Activated CD8-positive, alpha-beta memory T cell treated with anti-CD3 and anti-CD28 coated beads for 24 hours (primary cell): ENCODE measurements around the gene IGSF22.

Experiments
- DNase-seq: peaks from one replicate; pipeline ENCODE4 v3.0.0-alpha.2; 2020

The IGSF22 gene

DNA sequence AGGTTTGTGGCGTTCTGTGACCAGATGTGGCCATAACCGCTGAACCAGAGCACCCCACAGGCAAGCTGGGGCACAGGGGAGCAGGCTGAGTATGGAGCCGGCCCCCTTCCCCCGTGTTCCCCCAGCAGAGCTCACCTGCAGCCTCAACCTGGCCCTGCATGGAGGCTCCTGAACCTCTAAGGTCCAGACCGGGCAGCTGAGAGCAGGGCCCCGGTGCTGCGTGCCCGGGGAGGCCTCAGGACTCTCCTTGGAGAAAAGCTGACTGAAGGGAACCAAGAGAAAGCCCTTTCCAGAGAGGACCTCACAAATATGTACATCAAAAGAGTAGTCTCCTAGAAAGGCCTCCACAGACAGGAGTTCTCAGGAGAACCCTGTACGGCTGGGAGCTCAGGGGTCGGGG is 17.4 kb upstream of the IGSF22 start:
- DNase-seq, result no peak

DNA sequence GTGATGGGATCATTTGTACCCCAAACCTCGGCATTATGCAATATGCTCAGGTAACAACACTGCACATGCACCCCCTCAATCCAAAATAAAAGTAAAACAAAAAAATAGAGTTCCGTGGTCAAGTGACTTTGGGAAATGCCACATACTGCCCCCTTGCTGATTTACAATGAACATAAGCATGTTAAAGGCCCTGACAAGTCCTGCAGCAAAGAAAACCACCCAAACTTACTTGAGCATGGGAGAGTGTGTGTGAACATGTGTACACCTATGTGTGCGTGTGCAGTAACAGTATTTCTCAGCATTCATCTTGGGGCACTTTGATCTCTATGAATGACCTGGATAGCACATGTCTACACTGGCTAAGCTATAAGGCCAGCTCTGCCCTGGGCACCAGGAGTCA is 15.8 kb upstream of the IGSF22 start:
- no peak for DNase-seq

DNA sequence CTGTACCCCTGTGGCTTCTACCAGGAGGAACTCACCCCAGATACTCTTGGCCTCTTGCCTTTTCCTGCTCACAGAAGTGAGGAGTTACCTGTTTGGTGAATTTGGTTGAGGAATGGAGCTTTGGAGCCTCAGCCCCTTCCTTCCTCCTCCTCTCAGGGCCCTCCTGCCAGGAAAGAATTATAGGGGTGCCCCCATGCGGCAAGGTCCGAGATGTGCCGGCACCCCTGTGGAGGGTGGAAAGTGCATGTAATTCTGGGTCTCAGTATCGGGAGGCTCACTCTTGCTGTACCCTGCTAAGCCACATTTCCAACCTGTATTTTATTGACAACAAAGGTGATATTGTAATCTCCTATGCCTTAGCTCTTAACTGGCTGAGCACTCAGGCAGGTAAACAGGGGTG is 13.7 kb upstream of the IGSF22 start:
- no peak for DNase-seq

DNA sequence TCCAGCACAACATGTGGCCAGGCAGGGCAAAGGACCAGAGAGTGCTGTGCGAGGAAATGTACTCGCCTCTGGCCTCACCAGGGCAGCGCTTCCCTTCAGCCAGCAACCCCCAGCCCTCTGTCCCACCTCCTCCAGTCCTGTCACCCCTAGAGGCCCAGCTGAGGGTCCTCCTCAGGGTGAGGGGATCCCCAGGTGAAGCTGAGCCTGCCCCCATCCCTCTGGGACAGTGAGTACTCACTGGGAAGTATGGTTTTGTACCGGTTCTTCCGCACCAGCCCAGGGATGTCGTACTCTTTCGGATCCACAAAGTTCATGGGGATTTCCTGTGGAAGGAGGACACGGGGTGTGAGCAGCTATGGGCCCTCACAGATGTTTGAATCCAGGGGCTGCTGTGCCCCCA is 11.7 kb upstream of the IGSF22 start:
- DNase-seq, result no peak

DNA sequence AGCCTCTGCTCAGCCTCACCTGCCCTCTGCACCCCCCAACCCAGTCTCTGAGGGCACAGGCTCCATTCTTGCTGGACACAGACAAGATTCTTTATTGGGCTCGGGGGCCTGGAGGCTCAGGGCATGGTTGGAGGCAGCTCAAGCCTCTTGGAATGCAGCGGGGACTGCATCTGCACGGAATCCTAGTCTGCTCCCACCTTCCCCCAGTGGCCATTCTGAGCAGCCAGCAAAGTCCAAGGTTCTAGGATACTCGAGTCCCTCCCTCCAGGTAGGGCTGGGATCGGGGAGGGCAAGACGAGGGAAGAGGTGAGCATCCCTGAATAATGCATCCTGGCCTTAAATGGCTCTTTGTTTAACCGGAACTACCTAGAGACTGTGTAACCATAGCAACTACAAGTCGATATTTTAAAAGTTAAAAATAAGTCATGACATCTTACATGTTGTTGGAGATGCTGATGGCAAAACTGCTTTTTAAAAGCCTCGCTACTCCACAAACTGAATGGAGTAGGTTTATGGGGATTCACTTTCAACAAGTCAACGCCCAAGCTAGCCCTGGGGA is 10.7 kb upstream of the IGSF22 start:
- no peak for DNase-seq

DNA sequence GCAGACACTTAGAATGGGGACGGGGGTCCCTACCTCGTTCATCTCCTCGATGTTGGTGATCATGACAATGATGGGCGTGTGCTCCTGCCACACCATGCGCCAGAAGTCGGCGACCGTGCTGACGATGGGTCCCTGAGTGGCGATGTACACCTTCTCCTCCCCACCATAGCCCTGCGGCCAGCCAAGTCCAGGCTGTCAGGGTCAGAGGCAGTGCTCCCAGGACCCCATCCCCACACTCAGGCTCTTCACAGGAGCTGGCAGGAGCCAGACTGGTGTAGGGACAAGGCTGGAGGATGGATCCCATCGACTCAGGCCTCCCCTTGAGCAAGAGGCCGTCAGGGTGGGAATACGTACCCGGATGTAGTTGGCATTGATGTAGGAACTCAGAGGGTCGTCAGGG is 7.2 kb upstream of the IGSF22 start:
- DNase-seq, result no peak

DNA sequence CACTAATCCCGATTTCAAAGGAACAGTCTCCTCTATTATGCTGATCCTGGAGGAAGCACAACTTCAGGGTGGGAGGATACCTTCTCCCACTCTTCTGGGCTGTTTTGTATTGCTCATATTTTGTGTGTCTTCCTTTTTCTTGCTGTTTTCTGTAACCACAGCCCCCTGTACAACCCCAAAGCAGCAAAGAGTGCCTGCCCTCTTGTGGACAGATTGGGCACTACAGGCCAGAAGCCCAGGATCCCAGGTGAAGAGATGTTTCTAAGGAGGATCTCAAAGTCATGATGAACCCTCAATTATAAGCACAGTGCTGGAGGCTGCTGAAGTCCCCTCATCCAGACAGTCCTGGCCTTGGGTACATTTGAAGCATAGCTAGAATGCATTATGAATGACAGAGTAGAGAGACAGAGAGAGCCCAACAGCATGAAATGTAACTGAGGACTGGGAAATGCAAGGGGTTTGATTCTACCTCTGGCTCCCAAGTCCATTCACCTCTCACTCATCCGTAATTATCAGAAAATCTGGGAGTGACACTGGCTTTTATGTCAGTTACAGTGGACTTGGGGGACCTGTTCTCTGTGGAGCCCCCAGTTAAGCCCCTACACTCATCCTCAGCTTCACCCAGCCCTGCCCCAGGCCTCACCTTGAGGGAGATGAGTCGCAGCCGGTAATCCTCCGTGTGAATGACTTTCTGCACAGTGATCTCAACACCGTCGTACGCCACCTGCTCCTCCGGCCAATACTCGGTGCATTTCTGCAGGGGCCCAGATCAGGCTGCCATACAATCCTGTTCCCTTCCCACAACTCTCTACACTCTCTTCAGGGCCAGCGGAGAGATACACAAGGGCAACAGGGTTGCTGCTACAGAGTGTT is 6.2 kb upstream of the IGSF22 start:
- peak; percentile 92 for DNase-seq

DNA sequence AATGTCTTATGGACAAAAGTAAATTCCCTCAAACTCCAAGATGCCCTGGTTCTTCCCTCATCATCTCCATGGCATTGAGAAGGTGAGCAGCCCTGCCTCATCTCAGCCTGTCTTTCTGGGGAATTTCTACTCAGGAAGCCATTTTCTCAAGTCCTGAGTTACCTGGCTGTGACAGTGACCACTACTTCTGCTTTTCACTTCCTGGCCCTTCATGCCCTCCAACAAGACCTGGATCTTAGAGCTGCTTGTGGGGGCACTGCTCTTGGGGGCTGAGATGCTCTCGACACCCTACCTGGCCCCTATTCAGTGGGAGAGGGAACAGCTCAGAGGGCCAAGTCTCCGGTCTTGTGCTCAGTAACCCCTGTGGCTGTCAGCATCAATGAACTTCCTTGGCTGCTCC is 5.5 kb upstream of the IGSF22 start:
- no peak for DNase-seq

DNA sequence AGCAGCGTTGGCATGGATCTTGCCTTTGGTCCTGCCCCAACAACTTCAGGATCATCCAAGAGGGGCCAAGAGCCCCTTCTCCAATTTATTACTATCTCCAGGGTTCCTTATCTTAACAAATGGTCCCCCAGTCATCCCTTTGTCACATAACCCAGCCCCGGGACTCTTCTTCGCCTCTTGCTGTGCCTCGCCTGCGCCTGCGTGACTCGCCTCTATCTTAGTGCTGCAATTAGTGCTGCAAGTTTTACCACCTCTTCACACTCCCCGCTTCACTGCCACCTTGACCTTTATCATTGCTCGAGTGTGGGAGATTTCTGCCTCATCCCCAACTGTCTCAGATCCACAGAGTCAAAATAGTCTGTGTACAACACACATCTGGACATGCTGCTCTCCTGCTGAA is 4.0 kb upstream of the IGSF22 start:
- DNase-seq, result no peak

DNA sequence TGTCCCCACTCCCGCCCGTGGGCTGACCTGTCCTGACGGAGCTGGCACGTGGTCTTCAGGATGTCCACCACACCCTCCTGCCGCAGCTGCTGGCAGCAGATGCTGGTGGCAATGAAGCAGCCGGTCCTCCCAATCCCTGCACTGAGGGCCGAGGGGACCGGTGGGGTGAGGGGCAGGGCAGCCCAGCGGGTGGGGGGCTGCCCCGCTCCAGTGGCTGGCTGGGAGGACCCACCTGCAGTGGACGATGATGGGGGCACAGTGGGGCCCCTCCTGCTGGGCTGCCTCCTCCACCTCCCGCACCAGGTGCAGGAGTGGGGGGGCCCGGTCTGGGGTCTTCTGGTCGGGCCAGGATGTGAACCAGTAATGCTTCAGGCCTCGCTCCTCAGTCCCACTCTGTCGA is 3.4 kb upstream of the IGSF22 start:
- no peak for DNase-seq

DNA sequence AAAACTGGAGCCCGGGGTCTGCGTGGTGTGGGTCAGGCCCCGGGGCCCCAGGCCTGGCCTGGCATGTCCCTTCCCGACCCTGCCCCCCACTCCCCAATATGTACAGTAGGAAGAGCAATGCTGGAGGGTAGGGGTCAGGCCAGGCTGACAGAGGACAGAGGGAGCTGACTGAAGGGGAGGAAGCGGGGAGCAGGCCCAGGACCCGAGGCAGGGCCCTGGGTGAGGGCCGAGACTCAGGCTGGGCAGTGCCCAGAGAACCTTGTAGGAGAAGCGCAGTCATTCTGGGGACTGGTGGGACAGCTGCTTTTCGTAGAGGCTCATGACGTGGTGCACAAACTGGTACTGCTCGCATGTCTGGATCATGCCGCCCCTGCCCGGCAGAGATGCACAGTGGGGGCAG is 2.7 kb upstream of the IGSF22 start:
- no peak for DNase-seq

DNA sequence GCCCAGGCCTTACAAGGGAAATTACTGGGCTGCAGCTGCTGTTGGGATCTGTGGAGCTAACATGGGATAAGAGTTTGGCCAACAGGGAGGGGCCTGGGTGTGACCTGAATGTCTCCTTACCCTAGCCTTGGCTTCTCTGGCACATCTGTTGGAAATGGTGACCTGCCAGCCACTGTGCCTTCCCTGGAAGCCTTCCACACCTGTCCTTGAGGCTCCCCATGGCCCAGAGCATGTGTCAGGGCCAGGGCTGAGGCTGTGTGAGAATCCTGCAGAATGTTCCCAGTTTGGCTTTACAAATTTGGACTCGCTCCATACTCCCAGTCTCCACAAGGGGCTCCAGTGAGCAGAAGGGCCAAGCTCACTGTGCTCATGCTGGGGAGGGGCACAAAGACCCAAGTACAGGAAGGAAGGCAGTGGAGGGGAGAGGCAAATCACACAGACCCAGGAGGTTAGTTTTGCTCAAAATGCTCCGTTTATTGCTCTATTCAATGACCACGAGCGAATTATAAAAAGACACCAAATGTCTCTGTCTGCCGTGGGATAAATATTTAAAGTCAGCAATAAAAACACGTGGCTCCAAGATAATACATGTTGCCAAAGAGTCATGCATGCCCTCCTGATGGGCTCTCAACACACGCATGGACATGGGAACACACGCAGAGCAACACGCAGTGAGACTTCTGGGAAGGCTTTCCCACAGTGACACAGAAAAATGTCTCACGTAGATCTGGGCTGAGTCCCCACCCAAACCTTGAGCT is 1.7 kb upstream of the IGSF22 start:
- DNase-seq, result peak; percentile 78

DNA sequence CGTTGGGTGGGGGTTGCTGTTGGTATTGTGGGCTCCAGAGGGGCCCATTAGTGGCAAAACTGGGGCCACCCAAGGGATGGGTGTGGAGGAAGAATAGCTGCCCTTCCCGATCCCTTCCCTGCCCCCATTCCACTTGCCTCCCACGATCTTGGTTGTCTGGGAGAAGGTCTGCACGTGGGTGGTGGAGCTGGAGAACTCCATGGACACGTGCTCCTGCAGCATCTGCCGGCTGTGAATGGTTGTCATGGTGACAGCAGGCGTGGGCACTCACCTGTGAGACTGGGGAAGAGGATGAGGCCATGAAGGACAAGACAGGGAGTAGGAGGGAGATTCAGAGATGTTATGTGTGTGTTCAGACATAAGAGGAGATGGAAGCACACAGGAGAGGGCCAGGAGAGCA is 2.0 kb downstream of the IGSF22 start:
- no peak for DNase-seq

DNA sequence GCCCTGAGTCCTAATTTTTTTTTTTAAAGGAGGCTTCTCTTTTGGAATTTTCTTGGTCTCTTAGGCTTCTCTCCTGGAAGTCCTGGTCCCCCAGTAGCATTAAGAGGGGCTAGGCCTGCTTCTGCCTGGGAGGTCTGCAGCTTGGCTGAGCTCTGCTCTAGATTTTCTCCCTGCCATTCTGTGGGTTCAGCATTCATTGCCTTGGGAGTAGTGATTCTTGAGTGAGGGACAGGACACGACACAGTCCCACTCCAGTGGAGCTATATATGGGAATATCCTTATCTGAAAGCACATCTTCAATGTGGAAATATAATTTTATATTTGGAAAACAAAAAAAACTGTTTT is 3.7 kb downstream of the IGSF22 start:
- DNase-seq, result no peak

DNA sequence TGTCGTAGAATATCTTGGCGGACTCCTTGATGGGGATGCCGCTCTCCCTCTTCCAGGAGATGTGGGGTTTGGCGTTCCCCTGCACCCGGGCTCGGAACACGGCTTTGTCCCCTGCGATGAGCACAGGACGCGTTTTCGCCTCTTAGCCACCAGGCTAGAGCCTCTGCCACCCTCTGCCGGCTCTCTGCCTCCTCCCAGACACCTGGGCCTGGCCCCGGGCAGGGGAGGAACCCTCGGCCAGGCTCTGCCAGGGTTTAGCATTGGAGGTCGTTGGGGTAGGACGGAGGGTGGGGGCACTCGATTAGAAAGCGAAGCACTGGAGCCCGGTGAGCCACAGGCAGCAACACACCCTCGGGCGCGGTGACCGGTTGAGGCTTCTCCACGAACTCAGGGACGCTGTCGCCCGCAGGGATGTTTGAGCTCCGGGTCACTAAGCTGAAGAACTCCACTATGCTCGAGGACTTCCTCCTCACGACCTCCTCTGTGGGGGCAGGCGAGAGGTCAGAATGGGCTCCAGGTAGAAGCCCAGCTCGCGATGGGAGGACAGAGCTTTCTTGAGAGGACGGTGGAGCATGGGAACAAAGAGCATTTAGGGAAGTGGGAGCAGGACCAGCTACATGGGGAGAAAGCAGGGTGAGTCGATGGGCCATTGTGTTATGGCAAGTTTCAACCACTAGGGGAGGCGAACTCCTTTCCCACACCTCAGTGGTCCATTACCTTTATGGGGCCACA is 4.3 kb downstream of the IGSF22 start:
- DNase-seq, result peak; percentile 83

DNA sequence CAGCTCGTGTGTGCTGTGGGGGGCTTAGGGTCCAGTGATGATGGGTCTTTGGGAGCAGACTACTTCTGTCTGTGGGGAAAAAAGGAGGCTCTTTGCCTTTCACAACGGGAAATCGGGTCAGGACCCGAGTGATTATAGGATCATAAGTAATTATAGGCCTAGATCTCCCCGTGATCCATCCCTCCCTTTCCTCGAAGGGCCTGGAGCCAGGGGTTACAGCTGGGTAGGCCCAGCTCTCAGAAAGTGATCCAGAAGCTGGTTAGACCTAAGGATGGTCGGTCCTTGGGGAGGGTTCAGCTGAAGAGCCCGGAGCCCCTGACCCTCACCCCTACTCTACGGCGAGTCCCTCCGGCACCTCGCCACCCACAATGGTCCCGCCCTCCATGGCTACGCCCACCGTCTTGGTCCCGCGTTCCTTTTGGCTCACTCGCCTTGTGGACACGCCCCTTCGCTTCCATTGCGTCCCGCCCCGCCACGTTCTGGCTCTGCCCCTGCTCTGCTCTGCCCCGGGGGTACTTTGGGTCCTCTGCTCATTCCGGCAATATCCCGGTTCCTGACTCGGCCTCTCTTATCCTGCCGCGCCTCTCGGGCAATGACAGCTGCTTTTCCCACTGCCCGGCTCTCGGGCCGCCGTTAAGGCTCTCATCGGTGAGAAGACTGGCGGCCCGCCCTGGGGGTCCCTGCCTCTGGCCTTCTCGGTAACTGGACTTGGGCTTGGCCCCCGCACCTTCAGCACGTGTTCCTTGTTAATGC is 5.0 kb downstream of the IGSF22 start:
- DNase-seq, result peak; percentile 91

DNA sequence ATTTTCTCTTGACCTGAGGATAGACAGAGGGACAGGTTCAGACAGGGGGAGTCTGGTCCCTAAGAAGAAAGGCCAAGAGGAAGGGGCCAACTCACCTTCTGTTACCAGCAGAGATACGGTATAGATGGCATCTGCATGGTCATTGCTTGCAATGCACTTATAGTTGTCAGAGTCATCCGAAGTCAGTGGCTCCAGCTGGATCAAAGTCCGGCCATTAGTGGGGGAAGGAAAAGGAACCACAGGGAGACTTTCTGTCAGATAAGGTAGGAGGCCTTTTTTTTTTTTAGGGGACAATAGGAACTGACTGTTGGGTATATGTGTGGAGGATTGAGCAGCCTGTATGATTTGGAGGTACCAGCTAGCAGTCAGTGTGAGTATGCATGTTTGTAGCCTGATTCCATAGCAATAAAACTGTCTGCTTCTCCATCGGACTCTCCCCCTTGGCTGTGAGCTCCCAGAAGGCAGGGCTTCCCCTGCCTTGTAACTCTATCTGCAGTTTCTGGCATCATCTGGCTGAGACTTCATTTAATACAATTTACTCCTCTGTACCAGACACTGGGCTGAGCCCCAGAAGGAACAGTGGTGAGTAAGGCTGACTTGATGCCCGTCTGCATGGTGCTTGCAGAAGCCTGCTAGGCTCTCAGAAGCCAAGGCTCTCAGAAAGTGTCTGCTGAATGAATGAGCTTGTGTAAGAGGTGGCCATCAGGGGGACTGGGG is 5.7 kb downstream of the IGSF22 start:
- no peak for DNase-seq

DNA sequence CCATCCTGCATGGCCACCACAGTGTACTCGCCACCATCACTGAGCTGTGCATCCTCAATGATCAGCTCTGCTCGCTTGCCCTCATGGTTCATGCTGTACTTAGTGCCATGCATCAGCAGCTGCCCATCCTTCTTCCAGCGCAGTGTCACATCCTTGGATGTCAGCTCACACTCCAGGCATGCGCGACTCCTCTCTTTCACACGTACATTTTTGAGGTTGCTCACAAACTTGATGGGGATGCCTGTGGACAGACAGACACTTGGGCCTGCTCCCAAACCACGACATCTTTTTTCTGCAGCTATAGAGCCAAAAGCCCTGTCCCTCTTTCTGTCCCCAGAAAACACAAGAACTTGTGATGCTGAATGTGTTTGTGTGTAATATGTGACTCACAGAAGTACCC is 10.5 kb downstream of the IGSF22 start:
- no peak for DNase-seq

DNA sequence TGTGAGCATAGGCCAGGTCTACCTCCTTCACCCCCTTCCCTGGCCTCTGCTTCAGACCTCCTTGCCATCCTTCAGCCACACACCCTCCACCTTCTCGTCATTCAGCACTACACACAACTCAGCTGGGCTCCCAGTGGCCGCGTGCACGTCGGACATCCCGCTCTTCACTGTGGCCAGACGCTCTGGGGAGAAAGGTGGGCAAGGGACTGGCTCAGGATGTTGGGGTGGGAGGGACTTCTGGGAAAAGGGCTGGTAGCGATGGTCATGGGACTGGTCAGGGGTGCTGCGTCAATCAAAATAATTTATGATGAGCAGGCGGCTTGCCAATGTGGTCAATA is 11.6 kb downstream of the IGSF22 start:
- no peak for DNase-seq

DNA sequence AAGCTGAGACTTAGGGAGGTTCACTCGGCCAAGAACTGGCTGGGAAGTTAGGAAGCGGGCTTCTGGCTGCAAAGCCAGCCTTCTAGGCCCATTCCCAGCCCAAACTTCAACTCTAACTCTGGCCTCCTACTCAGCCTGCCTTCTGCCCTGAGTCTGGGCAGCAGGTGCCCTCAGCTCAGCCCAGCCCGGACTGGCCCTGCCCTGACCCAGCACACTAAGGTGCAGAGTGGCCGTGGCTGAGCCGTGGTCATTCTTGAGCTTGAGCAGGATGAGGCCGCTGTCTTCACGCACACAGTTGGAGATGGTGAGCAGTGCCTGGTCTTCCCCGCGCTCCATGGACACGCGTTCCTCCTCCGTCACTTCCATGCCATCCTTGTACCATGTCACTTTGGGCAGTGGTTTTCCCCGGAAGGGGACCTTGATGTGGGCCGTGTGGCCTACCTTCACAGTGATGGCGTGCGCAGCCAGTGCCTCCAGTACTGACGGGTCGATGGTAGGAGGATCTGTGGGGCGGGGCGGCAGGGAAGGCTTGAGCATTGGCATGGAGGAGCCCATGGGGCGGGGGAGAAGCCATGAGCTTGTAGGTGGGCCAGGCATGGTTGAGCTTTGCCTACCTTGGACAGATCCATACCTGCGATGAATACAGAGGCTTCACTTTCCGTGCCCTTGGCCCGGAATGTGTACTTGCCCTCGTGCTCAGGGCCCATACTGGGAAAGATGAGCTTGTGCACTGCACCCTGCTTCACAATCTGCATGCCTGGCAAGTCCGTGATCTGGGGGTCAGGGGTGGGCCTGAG is 12.1 kb downstream of the IGSF22 start:
- no peak for DNase-seq

DNA sequence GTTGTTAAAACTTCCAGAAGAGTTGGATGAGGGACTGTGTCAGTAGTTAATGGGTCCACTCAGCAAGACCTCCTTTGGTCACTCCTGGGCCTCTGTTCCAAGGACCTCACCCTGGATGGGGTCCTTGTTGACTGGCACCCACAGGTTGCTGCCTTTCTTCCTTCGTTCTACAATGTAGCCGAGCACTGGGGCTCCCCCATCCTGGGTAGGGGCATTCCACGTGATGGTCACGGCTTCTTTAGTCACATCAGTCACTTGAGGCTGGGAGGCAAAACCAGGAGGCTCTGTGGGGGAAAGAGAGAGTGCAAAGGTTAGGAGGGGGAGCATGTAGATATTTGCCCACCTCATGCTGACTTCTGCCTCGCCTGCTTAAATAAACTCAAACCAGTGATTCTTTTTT is 15.4 kb downstream of the IGSF22 start:
- no peak for DNase-seq
